ENCODE measurements around the gene ERMN.

GRCh38 chr2:157339965-157340655 is 14.5 kb upstream of the ERMN start:
- TF ChIP-seq EP300 (IDR thresholded peaks at IDR 0.05; ENCODE audit: low read depth) (no peak), POLR2A (IDR thresholded peaks at IDR 0.05) (no peak)
